Nephron (organoid): ENCODE data around the gene TCEAL5.
A peak's percentile ranks its signal among the peaks of the same experiment; 100 is the strongest.

Source experiments
- H3K27ac Mint-ChIP-seq, 3 experiments: 2 replicates each; pipeline ENCODE4 v1.8.0; 2020; ENCODE audit warnings: mixed read lengths in 3 of 3, mild to moderate bottlenecking in 2 of 3, moderate library complexity in 1 of 3
- H3K27me3 Mint-ChIP-seq: 2 replicates; pipeline ENCODE4 v1.8.0; 2021; ENCODE audit warnings: low read depth, mild to moderate bottlenecking, moderate library complexity, mixed read lengths
- H3K36me3 Mint-ChIP-seq: 2 replicates; pipeline ENCODE4 v1.8.0; 2020; ENCODE audit warnings: low read depth, mixed read lengths
- H3K4me1 Mint-ChIP-seq: 2 replicates; pipeline ENCODE4 v1.8.0; 2020; ENCODE audit warnings: mixed read lengths
- H3K4me3 Mint-ChIP-seq, 3 experiments: 2 replicates each; pipeline ENCODE4 v1.8.0; 2020; ENCODE audit warnings: mild to moderate bottlenecking in 3 of 3, mixed read lengths in 3 of 3, moderate library complexity in 2 of 3
- H3K9me3 Mint-ChIP-seq: 2 replicates; pipeline ENCODE4 v1.8.0; 2020; ENCODE audit warnings: mixed read lengths
- TF ChIP-seq, protein P1 (sequence below), 3 experiments: fragments of 200-600 bp; sonication (generic); IDR thresholded peaks; one replicate each; pipeline ENCODE4 v1.5.0; 2021; ENCODE audit warnings: antibody characterized with exemption in 3 of 3; ENCODE audit not compliant: unreplicated experiment in 3 of 3

TCEAL5 gene

DNA sequence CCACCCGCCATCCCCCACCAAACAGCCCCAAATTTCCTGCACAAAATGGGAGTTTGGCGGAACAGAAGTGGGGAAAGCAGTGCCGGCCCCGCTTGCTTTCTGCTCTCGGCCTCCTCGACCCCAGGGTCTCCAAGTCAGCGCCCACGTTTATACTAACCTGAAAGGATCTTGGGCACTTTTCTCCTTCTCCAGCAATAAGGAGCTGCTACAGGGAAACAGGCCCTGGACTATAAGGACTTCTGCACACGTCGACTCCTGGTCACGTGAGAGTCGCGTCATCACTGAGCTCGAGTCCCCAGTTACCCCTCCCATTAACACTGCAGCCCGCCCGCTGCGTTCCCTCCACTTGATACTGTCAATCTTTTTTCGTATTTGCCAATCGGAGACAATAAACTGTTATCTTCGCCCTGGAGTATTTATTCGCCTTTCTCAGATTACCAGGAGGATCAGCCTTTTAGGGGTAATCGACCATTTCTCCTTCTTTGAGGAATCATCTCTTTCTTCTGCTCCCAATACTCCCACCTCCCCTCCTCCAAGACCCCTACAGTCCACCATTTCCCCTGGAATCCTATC is 21.5 kb downstream of the TCEAL5 start, which contains the start of gene TCEAL8:
Gene TCEAL8, minus strand, starts transcription at position 235 of the 573 bp plus-strand sequence. CDS start 1,176 bp downstream, outside the sequence.
- H3K4me1 Mint-ChIP-seq, result peaks cover 19% of the 10 kb centered on the region
- peak within 1 kb of the TSS; percentile 91 to 97 (median 96) for H3K4me3 Mint-ChIP-seq
- TF ChIP-seq, protein P1, sequence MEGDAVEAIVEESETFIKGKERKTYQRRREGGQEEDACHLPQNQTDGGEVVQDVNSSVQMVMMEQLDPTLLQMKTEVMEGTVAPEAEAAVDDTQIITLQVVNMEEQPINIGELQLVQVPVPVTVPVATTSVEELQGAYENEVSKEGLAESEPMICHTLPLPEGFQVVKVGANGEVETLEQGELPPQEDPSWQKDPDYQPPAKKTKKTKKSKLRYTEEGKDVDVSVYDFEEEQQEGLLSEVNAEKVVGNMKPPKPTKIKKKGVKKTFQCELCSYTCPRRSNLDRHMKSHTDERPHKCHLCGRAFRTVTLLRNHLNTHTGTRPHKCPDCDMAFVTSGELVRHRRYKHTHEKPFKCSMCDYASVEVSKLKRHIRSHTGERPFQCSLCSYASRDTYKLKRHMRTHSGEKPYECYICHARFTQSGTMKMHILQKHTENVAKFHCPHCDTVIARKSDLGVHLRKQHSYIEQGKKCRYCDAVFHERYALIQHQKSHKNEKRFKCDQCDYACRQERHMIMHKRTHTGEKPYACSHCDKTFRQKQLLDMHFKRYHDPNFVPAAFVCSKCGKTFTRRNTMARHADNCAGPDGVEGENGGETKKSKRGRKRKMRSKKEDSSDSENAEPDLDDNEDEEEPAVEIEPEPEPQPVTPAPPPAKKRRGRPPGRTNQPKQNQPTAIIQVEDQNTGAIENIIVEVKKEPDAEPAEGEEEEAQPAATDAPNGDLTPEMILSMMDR (IDR thresholded peaks at IDR 0.05; ENCODE audit: unreplicated experiment in 3 of 3), result no peak
- H3K36me3 Mint-ChIP-seq, result peaks cover 17% of the 10 kb centered on the region
- H3K27me3 Mint-ChIP-seq, result no peaks in the 10 kb centered on the region
- peak within 1 kb of the TSS; percentile 97 to 99 (median 99) for H3K27ac Mint-ChIP-seq
- H3K9me3 Mint-ChIP-seq, result no peaks in the 10 kb centered on the region

GRCh38 chrX:103254171-103254824 is 22.3 kb downstream of the TCEAL5 start:
- TF ChIP-seq, protein P1 (IDR thresholded peaks at IDR 0.05; ENCODE audit: unreplicated experiment in 3 of 3), result no peak
- no peaks in the 10 kb centered on the region for H3K9me3 Mint-ChIP-seq
- H3K36me3 Mint-ChIP-seq, result peaks cover 17% of the 10 kb centered on the region
- peak overlapping the region; percentile 91 to 97 (median 96) for H3K4me3 Mint-ChIP-seq
- peak overlapping the region; percentile 97 to 99 (median 99) for H3K27ac Mint-ChIP-seq
- no peaks in the 10 kb centered on the region for H3K27me3 Mint-ChIP-seq
- peaks cover 19% of the 10 kb centered on the region for H3K4me1 Mint-ChIP-seq

DNA sequence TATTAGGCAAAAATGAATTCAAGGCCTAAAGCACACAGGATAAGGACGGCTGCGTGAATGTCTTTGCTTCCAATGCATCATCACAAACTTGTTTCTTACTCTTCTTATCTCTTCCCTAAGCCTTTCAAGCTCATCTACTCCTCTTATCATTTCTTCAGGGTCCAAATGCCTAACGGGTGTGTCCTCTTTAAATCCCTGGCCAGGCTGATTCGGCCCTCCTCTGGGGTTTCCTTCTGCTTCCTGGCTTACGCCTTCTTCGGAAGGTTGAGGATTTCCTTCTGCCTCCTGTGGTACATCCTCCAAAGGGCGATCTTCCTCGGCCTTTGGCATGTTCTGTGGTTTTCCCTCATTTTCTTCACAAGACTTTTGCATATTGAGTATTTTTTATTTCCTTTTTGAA is 22.9 kb downstream of the TCEAL5 start:
- TF ChIP-seq, protein P1 (IDR thresholded peaks at IDR 0.05; ENCODE audit: unreplicated experiment in 3 of 3), result no peak
- peak overlapping the region; percentile 97 to 99 (median 99) for H3K27ac Mint-ChIP-seq
- peaks cover 19% of the 10 kb centered on the region for H3K4me1 Mint-ChIP-seq
- H3K4me3 Mint-ChIP-seq, result peak overlapping the region; percentile 91 to 97 (median 96)
- H3K9me3 Mint-ChIP-seq, result no peaks in the 10 kb centered on the region
- H3K36me3 Mint-ChIP-seq, result peaks cover 17% of the 10 kb centered on the region
- H3K27me3 Mint-ChIP-seq, result no peaks in the 10 kb centered on the region

DNA sequence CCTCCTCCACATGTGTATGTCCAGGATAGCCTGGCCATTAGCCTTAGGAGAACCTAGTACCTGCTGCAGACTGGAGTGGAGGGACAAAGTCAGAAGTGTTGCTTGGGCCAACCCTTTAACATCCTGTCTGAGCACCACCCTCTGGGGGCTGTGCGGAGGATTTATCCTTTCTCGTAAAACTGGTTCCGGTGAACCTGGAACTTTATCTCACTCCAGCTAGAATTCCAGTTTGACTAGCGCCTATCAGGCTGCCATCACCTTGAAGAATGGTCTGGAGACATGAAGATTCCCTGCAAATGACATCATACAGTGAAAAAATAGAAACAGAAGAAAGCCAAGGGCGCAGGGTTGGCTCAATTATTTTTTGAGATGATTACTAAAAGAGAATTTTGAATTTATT is 25.6 kb downstream of the TCEAL5 start:
- H3K36me3 Mint-ChIP-seq, result peaks cover 17% of the 10 kb centered on the region
- no peaks in the 10 kb centered on the region for H3K27me3 Mint-ChIP-seq
- no peak overlapping the region for H3K4me3 Mint-ChIP-seq
- no peak overlapping the region for H3K27ac Mint-ChIP-seq
- TF ChIP-seq, protein P1 (IDR thresholded peaks at IDR 0.05; ENCODE audit: unreplicated experiment in 3 of 3), result no peak
- H3K9me3 Mint-ChIP-seq, result no peaks in the 10 kb centered on the region
- H3K4me1 Mint-ChIP-seq, result peaks cover 19% of the 10 kb centered on the region

GRCh38 chrX:103249805-103250204 is 26.7 kb downstream of the TCEAL5 start:
- Mint-ChIP-seq H3K9me3 (no peaks in the 10 kb centered on the region), H3K27me3 (no peaks in the 10 kb centered on the region), H3K27ac (no peak overlapping the region), H3K4me3 (no peak overlapping the region), H3K4me1 (peaks cover 19% of the 10 kb centered on the region), H3K36me3 (peaks cover 17% of the 10 kb centered on the region)
- TF ChIP-seq, protein P1 (IDR thresholded peaks at IDR 0.05; ENCODE audit: unreplicated experiment in 3 of 3), result no peak
